ENCODE results near the gene CYB5R4. TPM values are rescaled to one million over a fixed set of nuclear protein-coding genes. Genes with fewer than 3 reads are reported as not detected.

CYB5R4 gene
- total and polyA plus RNA-seq, 2 of the 13 experiments (the other 11 are each of a cell fraction or from before 2014, with no cell fraction given) = 5.3 to 26.1 TPM

DNA sequence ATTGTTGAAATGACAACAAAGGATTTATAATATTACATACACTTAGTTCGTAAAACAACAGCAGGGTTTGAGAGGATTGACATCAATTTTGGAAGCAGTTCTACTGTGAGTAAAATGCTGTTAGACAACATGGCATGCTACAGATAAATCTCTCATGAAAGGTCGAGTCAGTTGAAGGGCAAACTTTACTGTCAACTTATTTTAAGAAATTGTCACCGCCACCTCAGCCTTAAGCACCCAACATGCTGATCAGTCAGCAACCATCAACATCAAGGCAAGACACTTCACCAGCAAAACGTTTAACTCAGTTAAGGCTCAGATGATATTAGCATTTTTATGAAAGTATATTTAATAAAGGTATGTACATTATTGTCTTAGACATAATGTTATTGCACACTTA lies 31.0 kb downstream of the CYB5R4 start (continued):
- no peak for TF ChIP-seq PAX8 (CRISPR knock-in tag; IDR thresholded peaks at IDR 0.05; ENCODE audit: borderline replicate concordance)

DNA sequence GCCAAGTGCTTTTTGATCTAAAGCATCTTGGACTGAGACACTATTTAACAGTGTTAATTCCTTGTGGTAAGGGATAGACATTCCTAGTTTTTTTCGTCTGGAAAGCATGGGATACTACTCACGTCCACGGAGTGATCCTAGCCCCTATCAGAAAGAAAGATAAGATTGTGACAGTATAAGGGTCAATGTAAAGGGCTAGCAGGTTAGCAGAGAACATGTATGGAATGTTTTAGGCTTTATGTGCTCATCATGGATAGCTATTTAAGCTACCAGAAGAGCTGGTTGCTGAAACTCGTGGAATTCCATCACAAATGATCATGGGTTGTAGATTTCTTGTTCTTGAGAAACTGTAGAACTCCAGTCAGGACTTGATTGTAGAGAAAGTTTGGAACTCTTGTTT lies 32.1 kb downstream of the CYB5R4 start:
- no peak overlapping the region for H3K4me3 ChIP-seq (replicated peaks in 1 of 3; ENCODE audit: insufficient read depth in 1 of 3, low read depth in 2 of 3, low read length in 3 of 3)
- no peaks in the 10 kb centered on the region for H3K4me1 ChIP-seq (ENCODE audit: insufficient read depth, low read length)
- H3K36me3 ChIP-seq (replicated peaks in 1 of 2; ENCODE audit: control insufficient read depth in 1 of 2, insufficient read depth in 2 of 2, low read length in 2 of 2) = no peaks in the 10 kb centered on the region
- no peak overlapping the region for H3K9ac ChIP-seq (ENCODE audit: insufficient read depth, low read depth, low read length)
- ChIA-PET POLR2A (no interaction called here), CTCF (ENCODE audit: low intra/inter-chr PET ratio, low total read pairs) (no interaction called here)
- H3K27me3 ChIP-seq (ENCODE audit: control insufficient read depth in 1 of 2, insufficient read depth in 2 of 2, low read length in 2 of 2) = no peaks in the 10 kb centered on the region
- no peak for TF ChIP-seq ZC3H13 (CRISPR knock-in tag; IDR thresholded peaks at IDR 0.05)
- TF ChIP-seq, protein P1, sequence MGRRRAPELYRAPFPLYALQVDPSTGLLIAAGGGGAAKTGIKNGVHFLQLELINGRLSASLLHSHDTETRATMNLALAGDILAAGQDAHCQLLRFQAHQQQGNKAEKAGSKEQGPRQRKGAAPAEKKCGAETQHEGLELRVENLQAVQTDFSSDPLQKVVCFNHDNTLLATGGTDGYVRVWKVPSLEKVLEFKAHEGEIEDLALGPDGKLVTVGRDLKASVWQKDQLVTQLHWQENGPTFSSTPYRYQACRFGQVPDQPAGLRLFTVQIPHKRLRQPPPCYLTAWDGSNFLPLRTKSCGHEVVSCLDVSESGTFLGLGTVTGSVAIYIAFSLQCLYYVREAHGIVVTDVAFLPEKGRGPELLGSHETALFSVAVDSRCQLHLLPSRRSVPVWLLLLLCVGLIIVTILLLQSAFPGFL (CRISPR knock-in tag; IDR thresholded peaks at IDR 0.05) = no peak
- TF ChIP-seq ZSCAN21 (CRISPR knock-in tag; IDR thresholded peaks at IDR 0.05; ENCODE audit: borderline replicate concordance) = no peak
- TF ChIP-seq, protein P2, sequence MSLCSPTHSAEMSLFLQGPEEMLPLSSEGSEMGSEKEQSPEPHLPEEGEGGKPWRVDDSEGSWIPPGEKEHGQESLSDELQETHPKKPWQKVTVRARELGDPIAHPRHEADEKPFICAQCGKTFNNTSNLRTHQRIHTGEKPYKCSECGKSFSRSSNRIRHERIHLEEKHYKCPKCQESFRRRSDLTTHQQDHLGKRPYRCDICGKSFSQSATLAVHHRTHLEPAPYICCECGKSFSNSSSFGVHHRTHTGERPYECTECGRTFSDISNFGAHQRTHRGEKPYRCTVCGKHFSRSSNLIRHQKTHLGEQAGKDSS (CRISPR knock-in tag; IDR thresholded peaks at IDR 0.05; ENCODE audit: borderline replicate concordance, low read depth) = no peak
- TF ChIP-seq ZNF484 (CRISPR knock-in tag; IDR thresholded peaks at IDR 0.05; ENCODE audit: borderline replicate concordance, low read depth) = no peak
- intact Hi-C loops (cut with micrococcal nuclease; ENCODE audit: unreplicated experiment) = no loop called here
- no peak overlapping the region for H3K4me2 ChIP-seq (ENCODE audit: low read depth, low read length)
- H3K79me2 ChIP-seq (ENCODE audit: insufficient read depth, low read length) = no peaks in the 10 kb centered on the region
- WGBS (ENCODE audit: low lambda C conversion rate) = 93% methylated on average over 4 of the region's 4 CpGs
- H3K27ac ChIP-seq (ENCODE audit: extremely low read length, insufficient read depth, low read length) = no peak overlapping the region
- ATAC-seq (no peak), DNase-seq (ENCODE audit: low spot score) (no peak), FAIRE-seq (no peak)
- H4K20me1 ChIP-seq (ENCODE audit: insufficient read depth, low read length) = no peaks in the 10 kb centered on the region
- in situ Hi-C loops (cut with HindIII; ENCODE audit: extremely low pct_ligation_motif_present, low pct_unique_long_range_greater_than_20kb) = no loop called here
- no peak overlapping the region for H2AFZ ChIP-seq (ENCODE audit: low read length)
- no peaks in the 10 kb centered on the region for H3K9me3 ChIP-seq (ENCODE audit: low read length)
- BruUV-seq (replicated peaks) = no TSS peak

Data from HepG2 (cell line).